ENCODE measurements around the gene TAX1BP3. TPM values are rescaled to one million over a fixed set of nuclear protein-coding genes. Genes with fewer than 3 reads are reported as not detected.
A peak's percentile ranks its signal among the peaks of the same experiment; 100 is the strongest.

The TAX1BP3 gene
- polyA plus RNA-seq, 1 of the 3 experiments (the other 2 are of a cell fraction), result 192 TPM

GRCh38 chr17:3695723-3696411 is 27.5 kb upstream of the TAX1BP3 start, which contains the start of gene P2RX5:
TSS of gene P2RX5 (minus strand) at chr17:3696155. CDS start at chr17:3696005, 150 bp downstream.
- POLR2A ChIA-PET, result interaction anchor here (1.0 kb wide), 1 partner anchor 15 kb away, joined by 3 read pairs; no protein-coding TSS in a partner anchor
- WGBS (ENCODE audit: low lambda C conversion rate), result 5% methylated on average over 41 of the region's 65 CpGs
- no peak within 1 kb of the TSS for H3K9ac ChIP-seq

More at GRCh38 chr17:3695723-3696411, 27.5 kb upstream of the TAX1BP3 start, which contains the start of gene P2RX5:
- H3K79me2 ChIP-seq (ENCODE audit: insufficient read depth), result no peaks in the 10 kb centered on the region
- CTCF ChIA-PET, result interaction anchor here (0.5 to 4.3 kb wide), 6 partner anchors 13 to 1170 kb away, joined by 3 to 28 read pairs (median 4); partner anchors contain the start of gene HASPIN
- H3K4me1 ChIP-seq (ENCODE audit: control insufficient read depth in 1 of 2, insufficient read depth in 2 of 2, low read depth in 1 of 2, low read length in 1 of 2), result peaks cover 0 to 13% of the 10 kb centered on the region in 2 experiments; a peak in 1 of 4 replicates
- H2AFZ ChIP-seq (ENCODE audit: low read depth), result peak within 1 kb of the TSS; percentile 65
- no peaks in the 10 kb centered on the region for H3K9me3 ChIP-seq
- H3K9me2 ChIP-seq, result no peaks in the 10 kb centered on the region
- H3F3A ChIP-seq (replicated peaks; ENCODE audit: insufficient read depth), result no peaks in the 10 kb centered on the region
- peak within 1 kb of the TSS; percentile 44 to 58 for H3K4me3 ChIP-seq (ENCODE audit: low read depth in 2 of 2, low read length in 1 of 2)
- no peaks in the 10 kb centered on the region for H3K27me3 ChIP-seq (ENCODE audit: insufficient read depth)
- H3K4me2 ChIP-seq, result peak within 1 kb of the TSS; percentile 82
- H4K20me1 ChIP-seq (ENCODE audit: insufficient read depth), result no peaks in the 10 kb centered on the region
- DNase-seq, result peak; percentile 81
- no peaks in the 10 kb centered on the region for H3K36me3 ChIP-seq (replicated peaks in 1 of 2; ENCODE audit: control insufficient read depth in 1 of 2, insufficient read depth in 2 of 2, low read length in 1 of 2)
- H3K27ac ChIP-seq (ENCODE audit: low read depth in 2 of 2, low read length in 1 of 2), result 0 out of 4 replicates have a peak within 1 kb of the TSS, but pooled peaks of 1 of the 2 experiments have one; percentile 3
- TF ChIP-seq, protein P1, sequence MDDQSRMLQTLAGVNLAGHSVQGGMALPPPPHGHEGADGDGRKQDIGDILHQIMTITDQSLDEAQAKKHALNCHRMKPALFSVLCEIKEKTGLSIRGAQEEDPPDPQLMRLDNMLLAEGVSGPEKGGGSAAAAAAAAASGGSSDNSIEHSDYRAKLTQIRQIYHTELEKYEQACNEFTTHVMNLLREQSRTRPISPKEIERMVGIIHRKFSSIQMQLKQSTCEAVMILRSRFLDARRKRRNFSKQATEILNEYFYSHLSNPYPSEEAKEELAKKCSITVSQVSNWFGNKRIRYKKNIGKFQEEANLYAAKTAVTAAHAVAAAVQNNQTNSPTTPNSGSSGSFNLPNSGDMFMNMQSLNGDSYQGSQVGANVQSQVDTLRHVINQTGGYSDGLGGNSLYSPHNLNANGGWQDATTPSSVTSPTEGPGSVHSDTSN (IDR thresholded peaks at IDR 0.05), result no peak
- TF ChIP-seq MXI1 (IDR thresholded peaks at IDR 0.05; ENCODE audit: low read depth, low read length) (peak; percentile 46; the same call in 1 of the 2 replicates), REST (IDR thresholded peaks at IDR 0.05; ENCODE audit: low read depth, low read length) (peak; percentile 92)
